Rectal smooth muscle tissue (tissue), 1 donor: ENCODE results near the gene ANKS4B.
"Not testable (repeated sequence)": the region's sequence is repeated elsewhere in the genome, so short reads cannot be mapped to it uniquely, and the experiment has no call there.

Experiments
- H3K27ac ChIP-seq: one replicate; pipeline ENCODE4 v1.7.0; 2013; ENCODE audit warnings: low read depth, low read length, inconsistent platforms
- H3K27me3 ChIP-seq: one replicate; pipeline ENCODE4 v1.7.0; 2013; ENCODE audit warnings: low read length; ENCODE audit not compliant: control insufficient read depth, insufficient read depth
- H3K36me3 ChIP-seq: one replicate; pipeline ENCODE4 v1.7.0; 2013; ENCODE audit warnings: low read length; ENCODE audit not compliant: control insufficient read depth, insufficient read depth
- H3K4me1 ChIP-seq: one replicate; pipeline ENCODE4 v1.7.0; 2013; ENCODE audit warnings: low read length; ENCODE audit not compliant: control insufficient read depth, insufficient read depth
- H3K4me3 ChIP-seq: one replicate; pipeline ENCODE4 v1.7.0; 2013; ENCODE audit warnings: low read length
- H3K9ac ChIP-seq: one replicate; pipeline ENCODE4 v1.7.0; 2013; ENCODE audit warnings: low read length

ANKS4B gene

GRCh38 chr16:21272763-21273162 is 39.3 kb downstream of the ANKS4B start:
- H3K27me3 ChIP-seq, H3K27ac ChIP-seq, H3K36me3 ChIP-seq, H3K4me3 ChIP-seq, H3K4me1 ChIP-seq, H3K9ac ChIP-seq: not testable (repeated sequence)

- Histone ChIP-seq H3K36me3 (no peaks in the 10 kb centered on the region), H3K4me3 (no peak overlapping the region), H3K27ac (no peak overlapping the region), H3K27me3 (no peaks in the 10 kb centered on the region), H3K4me1 (no peaks in the 10 kb centered on the region), H3K9ac (no peak overlapping the region)
These were observed 40.8 kb downstream of the ANKS4B start for GRCh38 chr16:21274172-21274726.

GRCh38 chr16:21275529-21275928 is 42.0 kb downstream of the ANKS4B start:
- Histone ChIP-seq H3K4me3 (no peak overlapping the region), H3K4me1 (no peaks in the 10 kb centered on the region), H3K27ac (no peak overlapping the region), H3K9ac (no peak overlapping the region), H3K36me3 (no peaks in the 10 kb centered on the region), H3K27me3 (no peaks in the 10 kb centered on the region)

- Histone ChIP-seq H3K4me3 (no peak overlapping the region), H3K27me3 (no peaks in the 10 kb centered on the region), H3K36me3 (no peaks in the 10 kb centered on the region), H3K9ac (no peak overlapping the region), H3K4me1 (no peaks in the 10 kb centered on the region), H3K27ac (no peak overlapping the region)
These were observed 42.6 kb downstream of the ANKS4B start for GRCh38 chr16:21276090-21276489.

- no peak overlapping the region for H3K27ac ChIP-seq
- H3K9ac ChIP-seq = no peak overlapping the region
- no peaks in the 10 kb centered on the region for H3K27me3 ChIP-seq
- H3K36me3 ChIP-seq = no peaks in the 10 kb centered on the region
- no peaks in the 10 kb centered on the region for H3K4me1 ChIP-seq
- H3K4me3 ChIP-seq = peak overlapping the region; percentile 81
These were observed 43.8 kb downstream of the ANKS4B start for GRCh38 chr16:21277045-21277926.

- H3K9ac ChIP-seq = no peak within 1 kb of the TSS
- no peak within 1 kb of the TSS for H3K27ac ChIP-seq
- no peaks in the 10 kb centered on the region for H3K36me3 ChIP-seq
- no peaks in the 10 kb centered on the region for H3K4me1 ChIP-seq
- peak within 1 kb of the TSS; percentile 81 for H3K4me3 ChIP-seq
- H3K27me3 ChIP-seq = no peaks in the 10 kb centered on the region
These were observed 44.6 kb downstream of the ANKS4B start, which contains the start of gene CRYM for GRCh38 chr16:21277927-21278706. TSS of gene CRYM (minus strand) at chr16:21278290. CDS start at chr16:21278251, 39 bp downstream.

- Histone ChIP-seq H3K9ac (no peak overlapping the region), H3K27ac (no peak overlapping the region), H3K4me3 (no peak overlapping the region), H3K36me3 (no peaks in the 10 kb centered on the region), H3K27me3 (no peaks in the 10 kb centered on the region), H3K4me1 (no peaks in the 10 kb centered on the region)
These were observed 46.0 kb downstream of the ANKS4B start for GRCh38 chr16:21279501-21279900.

- Histone ChIP-seq H3K9ac (no peak overlapping the region), H3K36me3 (no peaks in the 10 kb centered on the region), H3K4me3 (no peak overlapping the region), H3K27me3 (no peaks in the 10 kb centered on the region), H3K4me1 (no peaks in the 10 kb centered on the region), H3K27ac (no peak overlapping the region)
These were observed 48.3 kb downstream of the ANKS4B start for GRCh38 chr16:21281698-21282389.

- H3K4me1 ChIP-seq = no peaks in the 10 kb centered on the region
- no peaks in the 10 kb centered on the region for H3K27me3 ChIP-seq
- no peaks in the 10 kb centered on the region for H3K36me3 ChIP-seq
- peak overlapping the region; percentile 44 for H3K4me3 ChIP-seq
- no peak overlapping the region for H3K27ac ChIP-seq
- H3K9ac ChIP-seq = no peak overlapping the region
These were observed 50.2 kb downstream of the ANKS4B start for GRCh38 chr16:21283521-21284289.

- no peak overlapping the region for H3K9ac ChIP-seq
- no peaks in the 10 kb centered on the region for H3K27me3 ChIP-seq
- no peak overlapping the region for H3K4me3 ChIP-seq
These were observed 50.9 kb downstream of the ANKS4B start for GRCh38 chr16:21284414-21284813.

GRCh38 chr16:21285314-21285713 is 51.8 kb downstream of the ANKS4B start:
- H3K4me3 ChIP-seq = no peak overlapping the region

More at GRCh38 chr16:21284414-21284813, 50.9 kb downstream of the ANKS4B start:
- no peak overlapping the region for H3K27ac ChIP-seq
- H3K36me3 ChIP-seq = no peaks in the 10 kb centered on the region
- no peaks in the 10 kb centered on the region for H3K4me1 ChIP-seq

More at GRCh38 chr16:21285314-21285713, 51.8 kb downstream of the ANKS4B start:
- H3K27ac ChIP-seq = no peak overlapping the region
- H3K9ac ChIP-seq = no peak overlapping the region
- no peaks in the 10 kb centered on the region for H3K36me3 ChIP-seq
- H3K27me3 ChIP-seq = peaks cover 2% of the 10 kb centered on the region
- H3K4me1 ChIP-seq = no peaks in the 10 kb centered on the region
